Esophagus muscularis mucosa (tissue), 4 donors: Measurements from ENCODE around the gene DAB1. TPM values are rescaled to one million over a fixed set of nuclear protein-coding genes. Genes with fewer than 3 reads are reported as not detected.
"Not testable (repeated sequence)": the region's sequence is repeated elsewhere in the genome, so short reads cannot be mapped to it uniquely, and the experiment has no call there.

ENCODE experiments used
- DNase-seq: peaks from one replicate; pipeline ENCODE4 v3.0.0-alpha.2; 2017; ENCODE audit errors: extremely low spot score
- H3K27ac ChIP-seq, 4 donors: fragments of 200-600 bp; sonication (generic); replicated peaks in 1 of 4; 1 replicate in 3 of 4; 2 replicates in 1 of 4; pipeline ENCODE4 v1.5.1; 2016 to 2019; ENCODE audit warnings: mild to moderate bottlenecking in 1 of 4
- H3K27me3 ChIP-seq, 4 donors: fragments of 200-600 bp; sonication (generic); one replicate each; pipeline versions ENCODE4 v1.5.1 to v1.6.0; 2016 to 2019
- H3K36me3 ChIP-seq, 4 donors: fragments of 200-600 bp; sonication (generic); one replicate each; pipeline ENCODE4 v1.5.1; 2016 to 2019
- H3K4me1 ChIP-seq, 4 donors: fragments of 200-600 bp; sonication (generic); one replicate each; pipeline ENCODE4 v1.5.1; 2016 to 2019
- H3K4me3 ChIP-seq, 4 donors: fragments of 200-600 bp; sonication (generic); 1 replicate in 2 of 4; 2 replicates in 2 of 4; pipeline ENCODE4 v1.5.1; 2016 to 2019; ENCODE audit warnings: mild to moderate bottlenecking in 4 of 4, moderate library complexity in 1 of 4
- H3K9me3 ChIP-seq, 4 donors: fragments of 200-600 bp; sonication (generic); 1 replicate in 3 of 4; 2 replicates in 1 of 4; pipeline ENCODE4 v1.5.1; 2016 to 2019
- CTCF ChIP-seq, 3 experiments: fragments of 200-600 bp in 2 of 3; fragments of 450-650 bp in 1 of 3; sonication (generic) in 2 of 3; IDR thresholded peaks; one replicate each; pipeline ENCODE4 v1.5.1; 2017 to 2019; ENCODE audit warnings: antibody characterized with exemption in 3 of 3, mild to moderate bottlenecking in 2 of 3, moderate library complexity in 1 of 3
- EP300 ChIP-seq: sonication (generic); formaldehyde crosslinking; IDR thresholded peaks from one replicate; pipeline ENCODE4 v1.6.1; 2017; ENCODE audit warnings: antibody characterized with exemption
- POLR2A ChIP-seq: fragments of 450-650 bp; IDR thresholded peaks from one replicate; pipeline ENCODE4 v1.6.1; 2017; ENCODE audit warnings: antibody characterized with exemption, moderate library complexity, mild to moderate bottlenecking, low read depth
- POLR2AphosphoS5 ChIP-seq, 2 donors: sonication (generic); formaldehyde crosslinking; IDR thresholded peaks; one replicate each; pipeline ENCODE4 v1.6.1; 2017; ENCODE audit warnings: antibody characterized with exemption in 2 of 2
- WGBS: methylation state at CpG from one replicate; pipeline ENCODE4 v1.1.5; 2018; 5-methylcytosine and 5-hydroxymethylcytosine counted together
- intact Hi-C: fragments of 100-400 bp; cut with DNase I; formaldehyde crosslinking; loops from one replicate; pipeline ENCODE4 v1.15.1; 2023
- total RNA-seq, 4 donors: library from RNA; depleted of rRNA; stranded (reverse); fragments of >200 nt; gene quantifications; one replicate each; pipeline versions ENCODE4 v1.1.0 to v1.2.1, GENCODE V29; 2016

The DAB1 gene
- total RNA-seq, 4 donors from 2014 or later, result 0.26 to 1.3 (median 0.37) TPM

GRCh38 chr1:57089855-57090254 lies 334.0 kb downstream of the DAB1 start:
- WGBS, result 68% methylated on average over 3 of the region's 3 CpGs
- H3K27ac ChIP-seq, result no peak overlapping the region
- H3K9me3 ChIP-seq, result no peaks in the 10 kb centered on the region
- intact Hi-C loops, result no loop called here
- no peak for DNase-seq
- no peaks in the 10 kb centered on the region for H3K36me3 ChIP-seq
- no peak for TF ChIP-seq POLR2AphosphoS5 (IDR thresholded peaks at IDR 0.05)
- no peak for TF ChIP-seq POLR2A
- TF ChIP-seq EP300, result no peak
- TF ChIP-seq CTCF (IDR thresholded peaks at IDR 0.05), result no peak
- no peak overlapping the region for H3K4me3 ChIP-seq
- peaks cover 0 to 6% (median 2%) of the 10 kb centered on the region in 4 donors for H3K4me1 ChIP-seq
- no peaks in the 10 kb centered on the region for H3K27me3 ChIP-seq

GRCh38 chr1:57089221-57089620 lies 334.6 kb downstream of the DAB1 start:
- DNase-seq, result no peak
- Histone ChIP-seq H3K27ac (no peak overlapping the region), H3K9me3 (no peaks in the 10 kb centered on the region), H3K27me3 (no peaks in the 10 kb centered on the region), H3K4me1 (peaks cover 0 to 6% (median 2%) of the 10 kb centered on the region in 4 donors), H3K36me3 (no peaks in the 10 kb centered on the region), H3K4me3 (no peak overlapping the region)
- TF ChIP-seq CTCF (IDR thresholded peaks at IDR 0.05), result no peak
- TF ChIP-seq POLR2A, result no peak
- no peak for TF ChIP-seq EP300
- intact Hi-C loops, result no loop called here
- WGBS, result 90% methylated on average over 4 of the region's 4 CpGs

- no peaks in the 10 kb centered on the region for H3K9me3 ChIP-seq
- H3K27ac ChIP-seq, result no peak overlapping the region
- no peak for DNase-seq
- no peaks in the 10 kb centered on the region for H3K36me3 ChIP-seq
- no peak for TF ChIP-seq POLR2A
- TF ChIP-seq POLR2AphosphoS5 (IDR thresholded peaks at IDR 0.05), result no peak
- TF ChIP-seq EP300, result no peak
- no peak for TF ChIP-seq CTCF (IDR thresholded peaks at IDR 0.05)
- H3K4me3 ChIP-seq, result no peak overlapping the region
- no peaks in the 10 kb centered on the region for H3K27me3 ChIP-seq
- intact Hi-C loops, result no loop called here
- H3K4me1 ChIP-seq, result peaks cover 0 to 9% (median 3%) of the 10 kb centered on the region in 4 donors
- WGBS, result 87% methylated on average over 6 of the region's 6 CpGs
These were observed 335.2 kb downstream of the DAB1 start for GRCh38 chr1:57088653-57089052.

GRCh38 chr1:57087660-57088059 lies 336.2 kb downstream of the DAB1 start:
- H3K4me3 ChIP-seq, H3K27me3 ChIP-seq, intact Hi-C loops, H3K36me3 ChIP-seq, H3K9me3 ChIP-seq, DNase-seq, H3K27ac ChIP-seq: not testable (repeated sequence)
- peaks cover 0 to 16% (median 0%) of the 10 kb centered on the region in 4 donors for H3K4me1 ChIP-seq
- WGBS, result 89% methylated on average over 2 of the region's 3 CpGs

GRCh38 chr1:57086154-57086553 lies 337.7 kb downstream of the DAB1 start:
- TF ChIP-seq EP300 (no peak), CTCF (IDR thresholded peaks at IDR 0.05) (no peak), POLR2A (no peak), POLR2AphosphoS5 (IDR thresholded peaks at IDR 0.05) (no peak)
- Histone ChIP-seq H3K27ac (no peak overlapping the region), H3K36me3 (no peaks in the 10 kb centered on the region), H3K9me3 (no peaks in the 10 kb centered on the region), H3K27me3 (no peaks in the 10 kb centered on the region), H3K4me1 (peaks cover 0 to 16% (median 0%) of the 10 kb centered on the region in 4 donors), H3K4me3 (no peak overlapping the region)
- intact Hi-C loops, result no loop called here
- WGBS, result 55% methylated on average over 5 of the region's 6 CpGs
- DNase-seq, result no peak
